ENCODE data around the gene CHML.

The CHML gene

DNA sequence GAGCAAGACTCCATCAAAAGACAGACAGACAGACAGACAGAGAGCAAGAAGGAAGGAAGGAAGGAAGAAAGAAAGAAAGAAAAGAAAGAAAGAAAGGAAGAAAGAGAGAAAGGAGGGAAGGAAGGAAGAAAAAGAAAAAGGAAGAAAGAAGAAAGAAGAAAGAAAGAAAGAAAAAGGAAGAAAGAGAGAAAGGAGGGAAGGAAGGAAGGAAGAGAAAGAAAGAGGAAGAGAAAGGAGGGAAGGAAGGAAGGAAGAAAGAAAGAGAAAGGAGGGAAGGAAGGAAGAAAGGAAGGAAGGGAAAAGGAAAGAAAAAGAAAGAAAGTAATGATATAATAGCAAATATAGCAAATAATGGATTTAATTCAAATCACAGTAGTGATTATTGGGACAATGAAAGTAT is 32.7 kb downstream of the CHML start:
- no peaks in the 10 kb centered on the region for H3K4me1 ChIP-seq (ENCODE audit: insufficient read depth, low read length, poor library complexity, severe bottlenecking)

DNA sequence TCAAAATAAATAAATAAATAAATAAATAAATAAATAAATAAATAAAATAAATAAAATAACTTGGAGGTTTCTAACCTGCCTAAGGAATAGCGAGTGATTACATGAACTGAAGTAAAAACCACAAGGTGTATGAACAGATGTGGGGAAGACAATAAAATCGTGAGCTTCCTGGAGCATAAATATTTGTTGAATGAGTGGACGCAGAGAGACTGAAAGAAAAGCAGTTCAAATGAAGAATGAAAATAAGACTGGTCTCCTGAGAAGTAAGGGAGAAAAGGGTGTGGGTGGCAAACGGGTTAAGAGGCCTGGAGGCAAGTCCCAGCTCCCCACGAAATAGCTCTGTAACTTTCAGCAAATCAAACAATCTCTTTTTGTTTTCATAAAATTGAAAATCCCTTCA is 33.6 kb downstream of the CHML start:
- H3K9ac ChIP-seq (ENCODE audit: low read depth, low read length, poor library complexity, severe bottlenecking), result no peak overlapping the region
- H2AFZ ChIP-seq (ENCODE audit: low read length), result no peak overlapping the region
- H3K9me3 ChIP-seq (ENCODE audit: insufficient read depth, low read depth, low read length), result no peaks in the 10 kb centered on the region
- H4K20me1 ChIP-seq (ENCODE audit: insufficient read depth, low read length, poor library complexity, severe bottlenecking), result no peaks in the 10 kb centered on the region
- H3K27me3 ChIP-seq (ENCODE audit: insufficient read depth, low read length, poor library complexity, severe bottlenecking), result no peaks in the 10 kb centered on the region
- no peaks in the 10 kb centered on the region for H3K36me3 ChIP-seq (ENCODE audit: insufficient read depth, low read length)
- TF ChIP-seq CTCF (conservative IDR thresholded peaks at IDR 0.05; ENCODE audit: low read length) (no peak), EZH2phosphoT487 (IDR thresholded peaks at IDR 0.05; ENCODE audit: borderline replicate concordance) (no peak)
- H3K9me2 ChIP-seq (replicated peaks; ENCODE audit: low read depth, low read length), result no peaks in the 10 kb centered on the region
- no peak overlapping the region for H3K4me2 ChIP-seq (ENCODE audit: low read depth, low read length, poor library complexity, severe bottlenecking)
- no peaks in the 10 kb centered on the region for H3K79me2 ChIP-seq (ENCODE audit: insufficient read depth, low read length)
- no peaks in the 10 kb centered on the region for H3F3A ChIP-seq (ENCODE audit: low read depth)
- H3K4me3 ChIP-seq (ENCODE audit: low read length, poor library complexity, severe bottlenecking), result no peak overlapping the region
- H3K4me1 ChIP-seq (ENCODE audit: insufficient read depth, low read length, poor library complexity, severe bottlenecking), result no peaks in the 10 kb centered on the region

More for the DNA sequence above, 32.7 kb downstream of the CHML start:
- TF ChIP-seq EZH2phosphoT487 (IDR thresholded peaks at IDR 0.05; ENCODE audit: borderline replicate concordance), result no peak
- TF ChIP-seq CTCF (conservative IDR thresholded peaks at IDR 0.05; ENCODE audit: low read length), result no peak
- no peak overlapping the region for H2AFZ ChIP-seq (ENCODE audit: low read length)
- H3K9ac ChIP-seq (ENCODE audit: low read depth, low read length, poor library complexity, severe bottlenecking), result no peak overlapping the region
- no peak overlapping the region for H3K4me3 ChIP-seq (ENCODE audit: low read length, poor library complexity, severe bottlenecking)
- no peaks in the 10 kb centered on the region for H3K27me3 ChIP-seq (ENCODE audit: insufficient read depth, low read length, poor library complexity, severe bottlenecking)
- no peaks in the 10 kb centered on the region for H4K20me1 ChIP-seq (ENCODE audit: insufficient read depth, low read length, poor library complexity, severe bottlenecking)
- no peaks in the 10 kb centered on the region for H3F3A ChIP-seq (ENCODE audit: low read depth)
- no peak overlapping the region for H3K4me2 ChIP-seq (ENCODE audit: low read depth, low read length, poor library complexity, severe bottlenecking)
- no peaks in the 10 kb centered on the region for H3K9me2 ChIP-seq (replicated peaks; ENCODE audit: low read depth, low read length)
- H3K36me3 ChIP-seq (ENCODE audit: insufficient read depth, low read length), result no peaks in the 10 kb centered on the region
- no peaks in the 10 kb centered on the region for H3K9me3 ChIP-seq (ENCODE audit: insufficient read depth, low read depth, low read length)
- H3K79me2 ChIP-seq (ENCODE audit: insufficient read depth, low read length), result no peaks in the 10 kb centered on the region

GRCh38 chr1:241605146-241605805 is 34.9 kb downstream of the CHML start:
- Histone ChIP-seq H2AFZ (ENCODE audit: low read length) (no peak overlapping the region), H4K20me1 (ENCODE audit: insufficient read depth, low read length, poor library complexity, severe bottlenecking) (no peaks in the 10 kb centered on the region), H3F3A (ENCODE audit: low read depth) (no peaks in the 10 kb centered on the region), H3K27me3 (ENCODE audit: insufficient read depth, low read length, poor library complexity, severe bottlenecking) (no peaks in the 10 kb centered on the region), H3K79me2 (ENCODE audit: insufficient read depth, low read length) (no peaks in the 10 kb centered on the region), H3K9me2 (replicated peaks; ENCODE audit: low read depth, low read length) (no peaks in the 10 kb centered on the region), H3K36me3 (ENCODE audit: insufficient read depth, low read length) (no peaks in the 10 kb centered on the region), H3K9ac (ENCODE audit: low read depth, low read length, poor library complexity, severe bottlenecking) (no peak overlapping the region), H3K4me2 (ENCODE audit: low read depth, low read length, poor library complexity, severe bottlenecking) (no peak overlapping the region), H3K4me1 (ENCODE audit: insufficient read depth, low read length, poor library complexity, severe bottlenecking) (no peaks in the 10 kb centered on the region), H3K4me3 (ENCODE audit: low read length, poor library complexity, severe bottlenecking) (no peak overlapping the region), H3K9me3 (ENCODE audit: insufficient read depth, low read depth, low read length) (no peaks in the 10 kb centered on the region)
- peak; percentile 54 for TF ChIP-seq CTCF (conservative IDR thresholded peaks at IDR 0.05; ENCODE audit: low read length)
- no peak for TF ChIP-seq EZH2phosphoT487 (IDR thresholded peaks at IDR 0.05; ENCODE audit: borderline replicate concordance)
